Body of pancreas (tissue), 4 donors: ENCODE results near the gene AGO3. TPM values are rescaled to one million over a fixed set of nuclear protein-coding genes. Genes with fewer than 3 reads are reported as not detected.
"Not testable (repeated sequence)": the region's sequence is repeated elsewhere in the genome, so short reads cannot be mapped to it uniquely, and the experiment has no call there.

ENCODE experiments used
- ATAC-seq: fragments of 150-250 bp; one replicate; pipeline ENCODE4 v1.9.1; 2016
- DNase-seq, 4 donors: peaks; one replicate each; pipeline ENCODE4 v3.0.0-alpha.2; 2019
- H3K27ac ChIP-seq, 4 donors: fragments of 200-600 bp; sonication (generic); 1 replicate in 3 of 4; 2 replicates in 1 of 4; pipeline versions ENCODE4 v1.5.1 to v1.6.1; 2016 to 2019; ENCODE audit warnings: mild to moderate bottlenecking in 1 of 4, mixed read lengths in 1 of 4, moderate library complexity in 1 of 4
- H3K27me3 ChIP-seq, 2 donors: fragments of 200-600 bp; sonication (generic); one replicate each; pipeline ENCODE4 v1.6.0; 2016; ENCODE audit warnings: mild to moderate bottlenecking in 1 of 2
- H3K36me3 ChIP-seq, 2 donors: fragments of 200-600 bp; sonication (generic); replicated peaks in 1 of 2; 2 replicates each; pipeline ENCODE4 v1.5.1; 2016; ENCODE audit warnings: low read depth in 2 of 2; ENCODE audit not compliant: insufficient read depth in 1 of 2
- H3K4me1 ChIP-seq: fragments of 200-600 bp; sonication (generic); one replicate; pipeline ENCODE4 v1.6.0; 2016
- H3K4me3 ChIP-seq, 2 donors: fragments of 200-600 bp; sonication (generic); 1 replicate in 1 of 2; 2 replicates in 1 of 2; pipeline ENCODE4 v1.5.1; 2016 to 2019
- H3K9me3 ChIP-seq, 3 donors: fragments of 200-600 bp; sonication (generic); 1 replicate in 2 of 3; 2 replicates in 1 of 3; pipeline ENCODE4 v1.5.1; 2016
- CTCF ChIP-seq, 7 experiments: fragments of 450-650 bp in 4 of 7; fragments of 200-600 bp in 3 of 7; sonication (generic) in 3 of 7; IDR thresholded peaks; one replicate each; pipeline ENCODE4 v1.5.1; 2016 to 2019; ENCODE audit warnings: antibody characterized with exemption in 7 of 7
- POLR2A ChIP-seq, 3 donors: fragments of 450-650 bp; IDR thresholded peaks; one replicate each; pipeline ENCODE4 v1.6.1; 2016; ENCODE audit warnings: antibody characterized with exemption in 3 of 3, mild to moderate bottlenecking in 2 of 3
- WGBS, 2 donors: methylation state at CpG; one replicate each; pipeline ENCODE4 v1.1.5; 2017; 5-methylcytosine and 5-hydroxymethylcytosine counted together
- intact Hi-C: fragments of 100-400 bp; cut with DNase I; formaldehyde crosslinking; loops from one replicate; pipeline ENCODE4 v1.15.1; 2023
- total RNA-seq, 2 donors: library from RNA; depleted of rRNA; stranded (reverse); fragments of >200 nt; gene quantifications; one replicate each; pipeline ENCODE4 v1.1.0, GENCODE V29; 2016

Gene AGO3
- total RNA-seq, 2 donors from 2014 or later: 10.9 to 12.2 TPM

- 89 to 100% methylated on average over 1 of the region's 1 CpG for WGBS, 2 donors
- DNase-seq (no peak), ATAC-seq (no peak)
- H3K27me3 ChIP-seq: no peaks in the 10 kb centered on the region
- TF ChIP-seq POLR2A (IDR thresholded peaks at IDR 0.05) (no peak), CTCF (IDR thresholded peaks at IDR 0.05) (no peak)
- H3K36me3 ChIP-seq: no peaks in the 10 kb centered on the region
- H3K27ac ChIP-seq: no peak overlapping the region
- H3K4me3 ChIP-seq: no peak overlapping the region
- peaks cover 4% of the 10 kb centered on the region for H3K4me1 ChIP-seq
- no peaks in the 10 kb centered on the region for H3K9me3 ChIP-seq
- intact Hi-C loops: no loop called here
These were observed 27.7 kb downstream of the AGO3 start for GRCh38 chr1:35958558-35958957.

GRCh38 chr1:35959304-35959703, 28.4 kb downstream of the AGO3 start:
- WGBS, 2 donors: 47 to 54% methylated on average over 3 of the region's 3 CpGs
- H3K4me3 ChIP-seq: no peak overlapping the region
- no peak for DNase-seq
- no peak overlapping the region for H3K27ac ChIP-seq
- H3K27me3 ChIP-seq: no peaks in the 10 kb centered on the region
- H3K36me3 ChIP-seq: no peaks in the 10 kb centered on the region
- intact Hi-C loops: no loop called here
- H3K9me3 ChIP-seq: no peaks in the 10 kb centered on the region
- H3K4me1 ChIP-seq: peaks cover 4% of the 10 kb centered on the region
- ATAC-seq: no peak
- TF ChIP-seq POLR2A (IDR thresholded peaks at IDR 0.05) (no peak), CTCF (IDR thresholded peaks at IDR 0.05) (no peak)

GRCh38 chr1:35962952-35963351, 32.0 kb downstream of the AGO3 start:
- Histone ChIP-seq H3K4me3 (no peak overlapping the region), H3K36me3 (no peaks in the 10 kb centered on the region), H3K4me1 (peaks cover 4% of the 10 kb centered on the region), H3K9me3 (no peaks in the 10 kb centered on the region), H3K27ac (no peak overlapping the region), H3K27me3 (no peaks in the 10 kb centered on the region)
- no peak for TF ChIP-seq CTCF (IDR thresholded peaks at IDR 0.05)
- TF ChIP-seq POLR2A (IDR thresholded peaks at IDR 0.05): no peak
- DNase-seq: no peak
- intact Hi-C loops: no loop called here
- ATAC-seq: no peak
- WGBS, 2 donors: 83 to 88% methylated on average over 2 of the region's 2 CpGs

GRCh38 chr1:35964277-35964676, 33.4 kb downstream of the AGO3 start:
- H3K36me3 ChIP-seq, ATAC-seq, DNase-seq, H3K27me3 ChIP-seq, H3K4me1 ChIP-seq, intact Hi-C loops, H3K4me3 ChIP-seq, H3K9me3 ChIP-seq, H3K27ac ChIP-seq: not testable (repeated sequence)
- 100% methylated on average over 1 of the region's 1 CpG for WGBS, 2 donors

GRCh38 chr1:35968396-35968795, 37.5 kb downstream of the AGO3 start:
- Histone ChIP-seq H3K27me3 (no peaks in the 10 kb centered on the region), H3K36me3 (peaks cover 0 to 3% of the 10 kb centered on the region in 2 donors), H3K4me3 (no peak overlapping the region), H3K4me1 (no peaks in the 10 kb centered on the region), H3K27ac (no peak overlapping the region), H3K9me3 (no peaks in the 10 kb centered on the region)
- intact Hi-C loops: no loop called here
- TF ChIP-seq CTCF (IDR thresholded peaks at IDR 0.05) (no peak), POLR2A (IDR thresholded peaks at IDR 0.05) (no peak)
- no peak for DNase-seq
- ATAC-seq: no peak
- WGBS, 2 donors: 87 to 100% methylated on average over 1 of the region's 1 CpG
